Suprapubic skin (tissue), 3 donors: ENCODE results near the gene PRPSAP2.

Source experiments
- POLR2A ChIP-seq, 2 donors: fragments of 450-650 bp; IDR thresholded peaks; one replicate each; pipeline ENCODE4 v1.6.1; 2017; ENCODE audit warnings: antibody characterized with exemption in 2 of 2, mild to moderate bottlenecking in 2 of 2, moderate library complexity in 2 of 2
- TF ChIP-seq, protein P1 (sequence below), 2 donors: fragments of 200-600 bp in 1 of 2; fragments of 450-650 bp in 1 of 2; sonication (generic) in 1 of 2; IDR thresholded peaks; one replicate each; pipeline ENCODE4 v1.5.1; 2016 to 2019; ENCODE audit warnings: antibody characterized with exemption in 2 of 2, mild to moderate bottlenecking in 1 of 2, moderate library complexity in 1 of 2

DNA sequence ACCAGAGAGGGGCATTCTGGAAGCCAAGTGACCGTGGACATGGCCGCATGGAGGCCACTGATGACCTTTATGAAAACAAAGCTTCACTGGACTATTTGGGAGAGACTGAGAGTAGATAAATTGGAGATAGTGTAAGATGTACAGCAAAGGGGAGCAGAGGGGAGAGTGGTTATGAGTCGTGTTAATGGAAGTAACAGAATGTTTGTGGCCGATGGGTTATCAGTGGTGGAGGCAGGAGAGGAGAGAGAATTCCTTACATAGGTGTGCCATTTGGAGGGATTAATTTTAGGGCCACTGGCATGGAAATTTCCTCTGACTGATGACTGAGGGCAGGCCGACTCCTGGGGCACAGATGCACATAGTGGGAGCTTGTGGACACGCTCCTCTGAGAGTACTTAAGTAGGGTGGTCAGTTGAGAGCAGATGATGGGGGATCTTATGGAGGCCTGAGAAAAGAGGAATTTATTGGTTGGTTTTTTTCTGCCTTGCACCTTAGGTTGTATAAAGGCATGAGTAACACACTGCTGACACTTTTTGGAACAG, 19.2 kb downstream of the PRPSAP2 start:
- TF ChIP-seq, protein P1, sequence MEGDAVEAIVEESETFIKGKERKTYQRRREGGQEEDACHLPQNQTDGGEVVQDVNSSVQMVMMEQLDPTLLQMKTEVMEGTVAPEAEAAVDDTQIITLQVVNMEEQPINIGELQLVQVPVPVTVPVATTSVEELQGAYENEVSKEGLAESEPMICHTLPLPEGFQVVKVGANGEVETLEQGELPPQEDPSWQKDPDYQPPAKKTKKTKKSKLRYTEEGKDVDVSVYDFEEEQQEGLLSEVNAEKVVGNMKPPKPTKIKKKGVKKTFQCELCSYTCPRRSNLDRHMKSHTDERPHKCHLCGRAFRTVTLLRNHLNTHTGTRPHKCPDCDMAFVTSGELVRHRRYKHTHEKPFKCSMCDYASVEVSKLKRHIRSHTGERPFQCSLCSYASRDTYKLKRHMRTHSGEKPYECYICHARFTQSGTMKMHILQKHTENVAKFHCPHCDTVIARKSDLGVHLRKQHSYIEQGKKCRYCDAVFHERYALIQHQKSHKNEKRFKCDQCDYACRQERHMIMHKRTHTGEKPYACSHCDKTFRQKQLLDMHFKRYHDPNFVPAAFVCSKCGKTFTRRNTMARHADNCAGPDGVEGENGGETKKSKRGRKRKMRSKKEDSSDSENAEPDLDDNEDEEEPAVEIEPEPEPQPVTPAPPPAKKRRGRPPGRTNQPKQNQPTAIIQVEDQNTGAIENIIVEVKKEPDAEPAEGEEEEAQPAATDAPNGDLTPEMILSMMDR (IDR thresholded peaks at IDR 0.05), result no peak
- no peak for TF ChIP-seq POLR2A (IDR thresholded peaks at IDR 0.05)
